ENCODE data around the gene CASR.

GRCh38 chr3:122233101-122233952, 49.9 kb downstream of the CASR start:
- TF ChIP-seq GATA2 (IDR thresholded peaks at IDR 0.05; ENCODE audit: low read depth, low read length), result no peak
- TF ChIP-seq GATA3 (IDR thresholded peaks at IDR 0.05; ENCODE audit: low read depth, low read length), result no peak

Measured in SH-SY5Y (cell line).